ENCODE results near the gene SPSB2.

SPSB2 gene

DNA sequence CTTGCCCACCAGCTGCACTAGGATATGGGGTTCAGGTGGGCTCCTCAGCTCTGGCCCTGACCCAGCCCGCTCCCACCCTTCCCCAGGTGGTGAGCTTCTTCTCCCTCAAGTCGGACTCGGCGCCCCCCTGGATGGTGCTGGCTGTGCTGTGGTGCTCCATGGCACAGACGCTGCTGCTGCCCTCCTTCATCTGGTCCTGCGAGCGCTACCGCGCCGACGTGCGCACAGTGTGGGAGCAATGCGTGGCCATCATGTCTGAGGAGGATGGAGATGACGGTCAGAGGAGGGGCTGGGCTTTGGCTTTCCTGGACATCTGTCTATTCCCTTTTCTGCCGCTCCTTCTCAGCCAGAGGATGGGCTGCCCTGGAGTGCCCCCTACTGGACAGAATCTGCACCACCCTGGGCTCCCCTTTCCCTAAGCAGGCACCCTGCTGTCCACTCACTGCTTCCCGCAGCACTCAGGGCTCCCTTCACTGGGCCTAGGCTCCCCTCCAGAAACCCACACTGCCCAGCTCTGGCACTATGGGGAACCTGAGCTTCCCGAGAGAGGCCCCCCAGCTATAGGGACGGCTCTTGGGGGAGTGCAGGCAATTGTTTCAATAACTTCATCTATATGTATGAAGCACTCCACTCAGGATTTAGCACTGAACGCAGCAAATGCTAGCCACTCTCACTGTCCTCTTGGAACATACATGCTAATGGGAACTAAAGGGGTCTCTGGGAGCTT lies 47.5 kb downstream of the SPSB2 start:
- Histone ChIP-seq H3K4me2 (ENCODE audit: low read length) (no peak overlapping the region), H3K9me2 (replicated peaks; ENCODE audit: control insufficient read depth, low read length) (no peaks in the 10 kb centered on the region), H3K9me3 (ENCODE audit: control insufficient read depth, insufficient read depth, low read length) (no peaks in the 10 kb centered on the region), H3K27me3 (ENCODE audit: control insufficient read depth, low read length) (peaks cover 91% of the 10 kb centered on the region), H3K27ac (ENCODE audit: low read depth, low read length) (no peak overlapping the region), H3K4me1 (ENCODE audit: control insufficient read depth, low read length) (peaks cover 31% of the 10 kb centered on the region), H4K20me1 (ENCODE audit: control insufficient read depth, insufficient read depth, low read depth, low read length) (no peaks in the 10 kb centered on the region), H3F3A (ENCODE audit: control insufficient read depth, insufficient read depth) (no peaks in the 10 kb centered on the region), H3K79me2 (ENCODE audit: control insufficient read depth, low read length) (no peaks in the 10 kb centered on the region), H3K36me3 (ENCODE audit: control insufficient read depth, low read length) (no peaks in the 10 kb centered on the region), H3K4me3 (ENCODE audit: low read length) (no peak overlapping the region)
- TF ChIP-seq EZH2phosphoT487 (IDR thresholded peaks at IDR 0.05; ENCODE audit: borderline replicate concordance, low read length) (no peak; the same call in 1 of the 2 replicates), CTCF (IDR thresholded peaks at IDR 0.05; ENCODE audit: low read depth, low read length, poor library complexity, severe bottlenecking) (peak; percentile 88)

DNA sequence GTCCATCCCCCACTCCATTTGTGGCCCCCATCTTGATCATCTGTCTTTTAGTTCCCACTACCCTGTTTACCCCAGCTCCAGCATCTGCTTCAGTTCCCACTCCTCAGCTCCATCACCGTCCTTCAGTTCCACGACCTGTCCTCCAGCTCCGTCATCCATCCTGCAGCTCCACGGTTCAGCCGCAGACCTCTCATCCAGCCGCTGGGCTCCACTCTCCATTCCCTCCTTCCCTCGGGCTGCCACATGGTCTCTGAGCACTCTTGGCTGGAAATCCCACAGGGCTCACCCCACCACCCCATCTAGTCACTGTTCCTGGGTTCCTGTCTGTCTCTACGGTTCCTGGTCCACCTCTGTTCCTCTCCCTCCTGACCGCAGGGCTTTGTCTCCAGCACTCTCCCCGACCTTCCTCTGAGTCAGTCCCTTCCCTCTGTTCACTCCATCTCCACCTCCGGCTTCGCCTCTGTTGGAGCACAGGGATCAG lies 48.2 kb downstream of the SPSB2 start:
- H3K4me3 ChIP-seq (ENCODE audit: low read length): no peak overlapping the region
- H3K27me3 ChIP-seq (ENCODE audit: control insufficient read depth, low read length): peaks cover 91% of the 10 kb centered on the region
- TF ChIP-seq CTCF (IDR thresholded peaks at IDR 0.05; ENCODE audit: low read depth, low read length, poor library complexity, severe bottlenecking) (no peak), EZH2phosphoT487 (IDR thresholded peaks at IDR 0.05; ENCODE audit: borderline replicate concordance, low read length) (no peak)
- H3K4me1 ChIP-seq (ENCODE audit: control insufficient read depth, low read length): peaks cover 31% of the 10 kb centered on the region
- no peaks in the 10 kb centered on the region for H3K79me2 ChIP-seq (ENCODE audit: control insufficient read depth, low read length)
- H3K27ac ChIP-seq (ENCODE audit: low read depth, low read length): no peak overlapping the region
- no peaks in the 10 kb centered on the region for H3K9me2 ChIP-seq (replicated peaks; ENCODE audit: control insufficient read depth, low read length)
- no peaks in the 10 kb centered on the region for H3K36me3 ChIP-seq (ENCODE audit: control insufficient read depth, low read length)
- no peaks in the 10 kb centered on the region for H3F3A ChIP-seq (ENCODE audit: control insufficient read depth, insufficient read depth)
- H4K20me1 ChIP-seq (ENCODE audit: control insufficient read depth, insufficient read depth, low read depth, low read length): no peaks in the 10 kb centered on the region
- H3K4me2 ChIP-seq (ENCODE audit: low read length): no peak overlapping the region
- no peaks in the 10 kb centered on the region for H3K9me3 ChIP-seq (ENCODE audit: control insufficient read depth, insufficient read depth, low read length)

DNA sequence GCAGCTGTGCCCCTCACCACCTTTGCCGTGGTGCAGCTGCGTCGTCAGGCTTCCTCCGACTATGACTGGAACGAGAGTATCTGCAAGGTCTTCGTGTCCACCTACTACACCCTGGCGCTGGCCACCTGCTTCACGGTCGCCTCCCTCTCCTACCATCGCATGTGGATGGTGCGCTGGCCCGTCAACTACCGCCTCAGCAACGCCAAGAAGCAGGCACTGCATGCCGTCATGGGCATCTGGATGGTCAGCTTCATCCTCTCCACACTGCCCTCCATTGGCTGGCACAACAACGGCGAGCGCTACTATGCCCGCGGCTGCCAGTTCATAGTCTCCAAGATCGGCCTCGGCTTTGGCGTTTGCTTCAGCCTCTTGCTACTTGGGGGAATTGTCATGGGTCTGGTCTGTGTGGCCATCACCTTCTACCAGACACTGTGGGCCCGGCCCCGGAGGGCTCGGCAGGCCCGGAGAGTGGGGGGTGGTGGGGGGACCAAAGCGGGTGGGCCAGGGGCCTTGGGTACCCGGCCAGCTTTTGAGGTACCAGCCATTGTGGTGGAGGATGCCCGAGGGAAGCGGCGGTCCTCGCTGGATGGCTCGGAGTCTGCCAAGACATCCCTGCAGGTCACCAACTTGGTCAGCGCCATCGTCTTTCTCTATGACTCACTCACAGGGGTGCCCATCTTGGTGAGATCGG lies 48.9 kb downstream of the SPSB2 start:
- no peaks in the 10 kb centered on the region for H3K79me2 ChIP-seq (ENCODE audit: control insufficient read depth, low read length)
- H3K4me1 ChIP-seq (ENCODE audit: control insufficient read depth, low read length): peaks cover 28% of the 10 kb centered on the region
- peaks cover 90% of the 10 kb centered on the region for H3K27me3 ChIP-seq (ENCODE audit: control insufficient read depth, low read length)

More for the DNA sequence above, 48.9 kb downstream of the SPSB2 start:
- no peaks in the 10 kb centered on the region for H3K36me3 ChIP-seq (ENCODE audit: control insufficient read depth, low read length)
- no peak overlapping the region for H3K4me2 ChIP-seq (ENCODE audit: low read length)
- no peaks in the 10 kb centered on the region for H3F3A ChIP-seq (ENCODE audit: control insufficient read depth, insufficient read depth)
- no peak overlapping the region for H3K4me3 ChIP-seq (ENCODE audit: low read length)
- H3K9me3 ChIP-seq (ENCODE audit: control insufficient read depth, insufficient read depth, low read length): no peaks in the 10 kb centered on the region
- TF ChIP-seq EZH2phosphoT487 (IDR thresholded peaks at IDR 0.05; ENCODE audit: borderline replicate concordance, low read length) (no peak), CTCF (IDR thresholded peaks at IDR 0.05; ENCODE audit: low read depth, low read length, poor library complexity, severe bottlenecking) (no peak)
- H3K9me2 ChIP-seq (replicated peaks; ENCODE audit: control insufficient read depth, low read length): no peaks in the 10 kb centered on the region
- H3K27ac ChIP-seq (ENCODE audit: low read depth, low read length): no peak overlapping the region
- H4K20me1 ChIP-seq (ENCODE audit: control insufficient read depth, insufficient read depth, low read depth, low read length): no peaks in the 10 kb centered on the region
